CD14-positive monocyte (primary cell): ENCODE results near the gene PKNOX2. TPM values are rescaled to one million over a fixed set of nuclear protein-coding genes. Genes with fewer than 3 reads are reported as not detected.
A peak's percentile ranks its signal among the peaks of the same experiment; 100 is the strongest.

Experiments
- DNase-seq, 3 donors: peaks; one replicate each; pipeline ENCODE4 v3.0.0-alpha.2; 2011 to 2022
- H2AFZ ChIP-seq: 2 replicates; pipeline ENCODE4 v1.6.0; 2012; ENCODE audit warnings: mild to moderate bottlenecking, low read depth, low read length, inconsistent platforms; ENCODE audit not compliant: insufficient read depth, poor library complexity, severe bottlenecking
- H3K27ac ChIP-seq, 2 donors: 1 replicate in 1 of 2; 2 replicates in 1 of 2; pipeline ENCODE4 v1.5.1; 2012 to 2013; ENCODE audit warnings: low read length in 2 of 2, control low read depth in 1 of 2, inconsistent platforms in 1 of 2, low read depth in 1 of 2, mild to moderate bottlenecking in 1 of 2
- H3K27me3 ChIP-seq, 2 donors: one replicate each; pipeline versions ENCODE4 v1.6.0 to v1.6.1; 2011 to 2013; ENCODE audit warnings: low read length in 2 of 2; ENCODE audit not compliant: control insufficient read depth in 2 of 2, insufficient read depth in 2 of 2
- H3K36me3 ChIP-seq, 2 donors: replicated peaks in 1 of 2; 1 replicate in 1 of 2; 2 replicates in 1 of 2; pipeline versions ENCODE4 v1.5.1 to v1.6.1; 2012 to 2013; ENCODE audit warnings: low read length in 2 of 2, control low read depth in 1 of 2, inconsistent platforms in 1 of 2, mild to moderate bottlenecking in 1 of 2; ENCODE audit not compliant: insufficient read depth in 2 of 2, control insufficient read depth in 1 of 2
- H3K4me1 ChIP-seq, 2 donors: 1 replicate in 1 of 2; 2 replicates in 1 of 2; pipeline versions ENCODE4 v1.5.1 to v1.6.1; 2012 to 2013; ENCODE audit warnings: low read length in 2 of 2, control low read depth in 1 of 2, inconsistent platforms in 1 of 2, mild to moderate bottlenecking in 1 of 2, moderate library complexity in 1 of 2; ENCODE audit not compliant: insufficient read depth in 2 of 2, control insufficient read depth in 1 of 2
- H3K4me2 ChIP-seq: replicated peaks from 2 replicates; pipeline ENCODE3; 2012; ENCODE audit warnings: low read length, moderate library complexity, mild to moderate bottlenecking; ENCODE audit not compliant: poor library complexity, severe bottlenecking; ENCODE audit errors: extremely low read depth
- H3K4me3 ChIP-seq, 3 experiments: fragments of 200-600 bp in 1 of 3; sonication (generic) in 1 of 3; replicated peaks in 1 of 3; 1 replicate in 2 of 3; 2 replicates in 1 of 3; pipeline ENCODE4 v1.5.1; 2011 to 2013; ENCODE audit warnings: low read length in 3 of 3, mild to moderate bottlenecking in 3 of 3, control low read depth in 2 of 3, low read depth in 2 of 3, inconsistent platforms in 1 of 3, moderate library complexity in 1 of 3
- H3K79me2 ChIP-seq: 2 replicates; pipeline ENCODE4 v1.6.0; 2012; ENCODE audit warnings: mild to moderate bottlenecking, control low read depth, inconsistent platforms, low read length, moderate library complexity; ENCODE audit not compliant: insufficient read depth
- H3K9ac ChIP-seq: 2 replicates; pipeline ENCODE4 v1.6.0; 2017; ENCODE audit warnings: low read length, mild to moderate bottlenecking; ENCODE audit not compliant: insufficient read depth, poor library complexity, severe bottlenecking
- H3K9me3 ChIP-seq, 2 donors: replicated peaks in 1 of 2; 1 replicate in 1 of 2; 2 replicates in 1 of 2; pipeline versions ENCODE4 v1.5.1 to v1.6.1; 2012 to 2013; ENCODE audit warnings: low read length in 2 of 2, control low read depth in 1 of 2; ENCODE audit not compliant: control insufficient read depth in 1 of 2, insufficient read depth in 1 of 2
- H4K20me1 ChIP-seq: 2 replicates; pipeline ENCODE4 v1.6.0; 2012; ENCODE audit warnings: mild to moderate bottlenecking, low read length, control low read depth, moderate library complexity; ENCODE audit not compliant: insufficient read depth
- H3K27ac Mint-ChIP-seq, 7 donors: one replicate each; pipeline ENCODE4 v1.8.0; 2020; ENCODE audit warnings: mild to moderate bottlenecking in 7 of 7, mixed read lengths in 7 of 7, moderate library complexity in 6 of 7, inconsistent platforms in 2 of 7
- H3K27me3 Mint-ChIP-seq, 3 donors: one replicate each; pipeline ENCODE4 v1.8.0; 2021 to 2022; ENCODE audit warnings: low read depth in 3 of 3, mild to moderate bottlenecking in 3 of 3, mixed read lengths in 3 of 3, moderate library complexity in 3 of 3, inconsistent platforms in 1 of 3
- H3K36me3 Mint-ChIP-seq, 2 donors: one replicate each; pipeline ENCODE4 v1.8.0; 2020; ENCODE audit warnings: mixed read lengths in 2 of 2, inconsistent platforms in 1 of 2, mild to moderate bottlenecking in 1 of 2
- H3K4me1 Mint-ChIP-seq: one replicate; pipeline ENCODE4 v1.8.0; 2020; ENCODE audit warnings: mild to moderate bottlenecking, mixed read lengths
- H3K4me3 Mint-ChIP-seq, 2 donors: one replicate each; pipeline ENCODE4 v1.8.0; 2020; ENCODE audit warnings: mild to moderate bottlenecking in 2 of 2, mixed read lengths in 2 of 2, moderate library complexity in 1 of 2
- H3K9me3 Mint-ChIP-seq, 7 donors: one replicate each; pipeline ENCODE4 v1.8.0; 2020 to 2022; ENCODE audit warnings: mixed read lengths in 7 of 7, mild to moderate bottlenecking in 6 of 7, moderate library complexity in 6 of 7, inconsistent platforms in 2 of 7
- WGBS: methylation state at CpG from one replicate; pipeline ENCODE4 v1.1.5; 2013; ENCODE audit warnings: missing lambda C conversion rate; ENCODE audit not compliant: insufficient coverage; 5-methylcytosine and 5-hydroxymethylcytosine counted together
- intact Hi-C, 2 donors: fragments of 100-400 bp; cut with micrococcal nuclease; formaldehyde crosslinking; loops; one replicate each; pipeline versions ENCODE4 v1.15.0 to v1.15.1; 2023
- polyA plus RNA-seq, 3 donors: library from polyadenylated mRNA; depleted of rRNA in 1 of 3; unstranded in 2 of 3; stranded (reverse) in 1 of 3; fragments of 300-500 nt in 2 of 3; fragments of >200 nt in 1 of 3; fragmentation: Illumina TruSeq in 2 of 3; gene quantifications; 1 replicate in 2 of 3; 2 replicates in 1 of 3; pipeline ENCODE4 v1.2.3, GENCODE V29; 2012 to 2021
- TF ChIP-seq, protein P1 (sequence below): fragments of 200-600 bp; IDR thresholded peaks from one replicate; pipeline ENCODE4 v1.8.0; 2022; ENCODE audit warnings: antibody characterized with exemption, mild to moderate bottlenecking

The PKNOX2 gene
- polyA plus RNA-seq, 3 donors, result not detected

DNA sequence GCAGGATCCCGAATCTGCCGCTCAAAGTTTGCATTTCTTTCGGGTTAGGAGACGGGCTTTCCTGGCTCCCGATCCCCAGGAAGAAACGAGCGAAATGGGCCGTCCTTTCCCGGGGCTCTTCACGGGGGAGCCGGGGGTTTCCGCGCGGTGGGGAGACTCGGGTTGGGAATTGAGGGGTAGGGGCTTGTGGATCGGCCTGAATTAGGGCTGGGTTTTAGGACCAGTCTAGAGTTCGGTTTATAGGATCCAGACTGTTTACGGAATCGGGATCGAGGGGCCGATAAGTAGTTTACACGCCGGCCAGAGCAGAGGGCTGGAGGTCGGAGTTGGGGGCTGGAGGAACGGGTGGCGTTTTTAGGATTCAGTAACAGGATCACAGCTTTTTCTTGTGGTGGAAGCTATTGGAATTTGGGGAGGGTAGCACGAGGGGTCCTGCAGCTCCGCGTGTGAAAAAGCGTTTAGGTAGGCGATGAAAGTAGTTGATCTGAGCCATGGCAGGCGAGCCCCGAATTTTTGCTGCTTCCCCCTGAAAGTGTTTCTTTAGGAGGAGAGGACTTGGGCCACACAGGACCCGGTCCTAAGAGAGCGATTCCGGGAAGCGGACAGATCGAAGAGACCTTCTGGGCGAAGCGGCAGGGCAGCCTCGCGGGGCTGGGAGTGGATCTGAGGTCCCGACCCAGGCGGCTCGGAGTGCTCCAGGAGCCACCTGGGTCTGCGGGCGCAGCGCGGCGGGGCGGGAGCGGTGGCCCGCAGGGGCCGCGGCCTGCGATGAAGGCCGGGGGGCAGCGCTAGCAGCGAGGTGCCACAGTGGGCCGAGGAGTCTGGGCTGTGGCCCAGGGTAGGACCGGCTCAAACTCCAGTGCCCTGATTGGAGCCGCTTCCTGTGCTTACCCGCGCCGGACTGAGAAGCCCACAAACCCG, 1.6 kb downstream of the PKNOX2 start:
- peak overlapping the region in 2 of 3 experiments; percentile 28 to 70 for H3K4me3 ChIP-seq
- TF ChIP-seq, protein P1, sequence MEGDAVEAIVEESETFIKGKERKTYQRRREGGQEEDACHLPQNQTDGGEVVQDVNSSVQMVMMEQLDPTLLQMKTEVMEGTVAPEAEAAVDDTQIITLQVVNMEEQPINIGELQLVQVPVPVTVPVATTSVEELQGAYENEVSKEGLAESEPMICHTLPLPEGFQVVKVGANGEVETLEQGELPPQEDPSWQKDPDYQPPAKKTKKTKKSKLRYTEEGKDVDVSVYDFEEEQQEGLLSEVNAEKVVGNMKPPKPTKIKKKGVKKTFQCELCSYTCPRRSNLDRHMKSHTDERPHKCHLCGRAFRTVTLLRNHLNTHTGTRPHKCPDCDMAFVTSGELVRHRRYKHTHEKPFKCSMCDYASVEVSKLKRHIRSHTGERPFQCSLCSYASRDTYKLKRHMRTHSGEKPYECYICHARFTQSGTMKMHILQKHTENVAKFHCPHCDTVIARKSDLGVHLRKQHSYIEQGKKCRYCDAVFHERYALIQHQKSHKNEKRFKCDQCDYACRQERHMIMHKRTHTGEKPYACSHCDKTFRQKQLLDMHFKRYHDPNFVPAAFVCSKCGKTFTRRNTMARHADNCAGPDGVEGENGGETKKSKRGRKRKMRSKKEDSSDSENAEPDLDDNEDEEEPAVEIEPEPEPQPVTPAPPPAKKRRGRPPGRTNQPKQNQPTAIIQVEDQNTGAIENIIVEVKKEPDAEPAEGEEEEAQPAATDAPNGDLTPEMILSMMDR, result no peak
- H3K36me3 Mint-ChIP-seq, result peaks cover 0 to 18% of the 10 kb centered on the region in 2 donors
- H3K4me3 Mint-ChIP-seq, result peak overlapping the region; percentile 81 to 95
- H3K9ac ChIP-seq, result peak overlapping the region; percentile 15
- H2AFZ ChIP-seq, result peak overlapping the region; percentile 66
- H3K4me1 Mint-ChIP-seq, result peaks cover 18% of the 10 kb centered on the region
- peak overlapping the region; percentile 91 for H3K4me2 ChIP-seq
- no peak overlapping the region for H3K27ac ChIP-seq
- peaks cover 0 to 30% of the 10 kb centered on the region in 2 donors for H3K9me3 ChIP-seq
- DNase-seq, result no peak
- no peaks in the 10 kb centered on the region for H4K20me1 ChIP-seq
- H3K36me3 ChIP-seq, result no peaks in the 10 kb centered on the region
- H3K4me1 ChIP-seq, result peaks cover 8 to 22% of the 10 kb centered on the region in 2 donors
- H3K79me2 ChIP-seq, result no peaks in the 10 kb centered on the region
- H3K27ac Mint-ChIP-seq, result peak overlapping the region in 1 of 7 donors; percentile 54
- H3K9me3 Mint-ChIP-seq, result peaks cover 0 to 27% (median 15%) of the 10 kb centered on the region in 7 donors
- 3% methylated on average over 64 of the region's 66 CpGs for WGBS
- peaks cover 74 to 91% of the 10 kb centered on the region in 2 donors for H3K27me3 ChIP-seq
- peaks cover 80 to 95% (median 80%) of the 10 kb centered on the region in 3 donors for H3K27me3 Mint-ChIP-seq
- intact Hi-C loops, result no loop called here

DNA sequence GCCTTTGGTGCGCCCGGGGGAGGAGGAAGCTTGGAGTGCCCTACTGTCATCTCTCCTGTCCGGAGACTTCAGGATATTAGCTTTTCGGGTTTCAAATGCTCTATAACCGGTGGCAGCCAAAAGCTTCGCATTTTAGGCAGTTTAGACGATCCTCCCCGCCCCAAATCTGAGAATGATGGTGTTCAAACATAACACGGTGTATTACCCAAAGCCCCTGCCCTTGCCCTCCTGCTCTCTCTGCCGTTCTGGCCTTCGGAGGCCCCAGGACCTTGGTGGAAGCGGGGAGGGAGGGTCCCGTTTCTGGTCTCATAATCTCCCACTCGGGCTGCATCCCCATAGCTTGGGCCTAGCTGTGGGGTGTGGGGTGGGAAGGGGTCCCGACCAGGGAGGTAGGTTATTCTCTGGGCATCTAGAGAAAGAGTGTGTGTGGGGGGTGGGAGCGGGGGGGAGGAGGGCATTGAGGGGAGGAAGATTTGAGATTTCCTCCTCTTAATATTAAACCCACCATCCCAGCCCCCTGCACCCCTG, 2.3 kb downstream of the PKNOX2 start:
- H3K79me2 ChIP-seq, result no peaks in the 10 kb centered on the region
- no peak overlapping the region for H3K27ac Mint-ChIP-seq
- H3K4me1 Mint-ChIP-seq, result peaks cover 18% of the 10 kb centered on the region
- WGBS, result 9% methylated on average over 13 of the region's 16 CpGs
- intact Hi-C loops, result no loop called here
- DNase-seq, result no peak
- peaks cover 0 to 18% of the 10 kb centered on the region in 2 donors for H3K36me3 Mint-ChIP-seq
- H3K9me3 Mint-ChIP-seq, result peaks cover 0 to 25% (median 13%) of the 10 kb centered on the region in 7 donors
- TF ChIP-seq, protein P1, result no peak
- H3K27me3 Mint-ChIP-seq, result peaks cover 78 to 95% (median 84%) of the 10 kb centered on the region in 3 donors
- peak overlapping the region in 1 of 2 donors; percentile 48 for H3K4me3 Mint-ChIP-seq
- H2AFZ ChIP-seq, result peak overlapping the region; percentile 13
- H3K4me2 ChIP-seq, result no peak overlapping the region
- H3K9me3 ChIP-seq, result peaks cover 0 to 30% of the 10 kb centered on the region in 2 donors
- no peak overlapping the region for H3K27ac ChIP-seq
- H3K4me1 ChIP-seq, result peaks cover 8 to 22% of the 10 kb centered on the region in 2 donors
- H3K4me3 ChIP-seq, result no peak overlapping the region
- no peaks in the 10 kb centered on the region for H4K20me1 ChIP-seq
- H3K27me3 ChIP-seq, result peaks cover 72 to 91% of the 10 kb centered on the region in 2 donors
- H3K36me3 ChIP-seq, result no peaks in the 10 kb centered on the region
- no peak overlapping the region for H3K9ac ChIP-seq
